H1 (cell line): ENCODE data around the gene CDCA5. TPM values are rescaled to one million over a fixed set of nuclear protein-coding genes. Genes with fewer than 3 reads are reported as not detected.

ENCODE experiments used
- CTCF ChIA-PET: fragments of 300-600 bp; sonication (Branson Sonifier 250); formaldehyde crosslinking; loops from one replicate; lab custom pipeline; 2021; ENCODE audit not compliant: partially characterized antibody; lab: Charles Lee
- POLR2A ChIA-PET: fragments of 300-600 bp; sonication (Branson Sonifier 250); formaldehyde crosslinking; loops from one replicate; lab custom pipeline; 2021; ENCODE audit warnings: inconsistent platforms; ENCODE audit not compliant: partially characterized antibody; lab: Charles Lee
- DNase-seq, 2 experiments: peaks; one replicate each; pipeline versions ENCODE4 v3.0.0 to v3.0.0-alpha.2; 2010 to 2022; ENCODE audit warnings: low spot score in 2 of 2, low read depth in 1 of 2, mixed read lengths in 1 of 2
- FAIRE-seq: peaks from 2 replicates; lab custom pipeline; 2011; peaks lifted over from hg19 to GRCh38; lab: Jason Lieb, UNC
- H2AFZ ChIP-seq: 2 replicates; pipeline ENCODE4 v1.8.1; 2012; ENCODE audit warnings: low read length, inconsistent platforms
- H2AK5ac ChIP-seq: 2 replicates; pipeline ENCODE4 v1.6.1; 2013; ENCODE audit warnings: low read depth, low read length
- H2BK120ac ChIP-seq: replicated peaks from 2 replicates; pipeline ENCODE3; 2013; ENCODE audit warnings: low read depth, low read length, inconsistent platforms
- H2BK12ac ChIP-seq: 2 replicates; pipeline ENCODE4 v1.6.1; 2013; ENCODE audit warnings: low read depth, low read length
- H2BK15ac ChIP-seq: 2 replicates; pipeline ENCODE4 v1.6.1; 2013; ENCODE audit warnings: low read length
- H2BK20ac ChIP-seq: 2 replicates; pipeline ENCODE4 v1.6.1; 2013; ENCODE audit warnings: low read length
- H2BK5ac ChIP-seq: 2 replicates; pipeline ENCODE4 v1.6.1; 2013; ENCODE audit warnings: low read depth, low read length
- H3K14ac ChIP-seq: 2 replicates; pipeline ENCODE4 v1.6.1; 2013; ENCODE audit warnings: inconsistent platforms; ENCODE audit not compliant: insufficient read length
- H3K18ac ChIP-seq: 2 replicates; pipeline ENCODE4 v1.6.1; 2013; ENCODE audit warnings: low read length; ENCODE audit errors: extremely low read depth
- H3K23ac ChIP-seq: 2 replicates; pipeline ENCODE4 v1.6.1; 2013; ENCODE audit warnings: inconsistent platforms; ENCODE audit not compliant: insufficient read length
- H3K23me2 ChIP-seq: 2 replicates; pipeline ENCODE4 v1.6.1; 2013; ENCODE audit warnings: low read depth, low read length
- H3K27ac ChIP-seq: 2 replicates; pipeline ENCODE4 v1.6.1; 2011; ENCODE audit warnings: low read depth, low read length, inconsistent platforms
- H3K27me3 ChIP-seq, 4 experiments: replicated peaks in 1 of 4; 1 replicate in 1 of 4; 2 replicates in 3 of 4; pipeline versions ENCODE4 v1.6.1 to v1.8.1; 2011 to 2013; ENCODE audit warnings: low read length in 3 of 4, mild to moderate bottlenecking in 3 of 4, inconsistent platforms in 2 of 4, mixed read lengths in 2 of 4, moderate library complexity in 1 of 4; ENCODE audit not compliant: control insufficient read depth in 3 of 4, insufficient read depth in 3 of 4; ENCODE audit errors: extremely low read depth in 1 of 4
- H3K36me3 ChIP-seq, 4 experiments: 2 replicates each; pipeline versions ENCODE4 v1.6.1 to v1.8.1; 2011 to 2013; ENCODE audit warnings: mild to moderate bottlenecking in 4 of 4, low read length in 3 of 4, moderate library complexity in 2 of 4, control low read depth in 1 of 4, inconsistent platforms in 1 of 4; ENCODE audit not compliant: insufficient read depth in 4 of 4, control insufficient read depth in 2 of 4
- H3K4ac ChIP-seq: replicated peaks from 2 replicates; pipeline ENCODE3; 2013; ENCODE audit warnings: low read length, low read depth, mixed read lengths, inconsistent platforms; ENCODE audit not compliant: insufficient read length
- H3K4me1 ChIP-seq, 4 experiments: replicated peaks in 1 of 4; 1 replicate in 1 of 4; 2 replicates in 3 of 4; pipeline versions ENCODE4 v1.6.1 to v1.8.1; 2011 to 2013; ENCODE audit warnings: low read length in 3 of 4, inconsistent platforms in 2 of 4, mixed read lengths in 1 of 4; ENCODE audit not compliant: insufficient read depth in 4 of 4, control insufficient read depth in 3 of 4
- H3K4me2 ChIP-seq, 2 experiments: 2 replicates each; pipeline versions ENCODE4 v1.6.1 to v1.8.1; 2011 to 2013; ENCODE audit warnings: low read depth in 2 of 2, low read length in 2 of 2, control low read depth in 1 of 2, inconsistent platforms in 1 of 2, mild to moderate bottlenecking in 1 of 2; ENCODE audit not compliant: insufficient read depth in 1 of 2
- H3K4me3 ChIP-seq, 4 experiments: fragments of 200-600, 300-600 bp in 1 of 4; sonication (generic), shearing (Covaris generic), sonication (Bioruptor Twin) in 1 of 4; 2 replicates each; pipeline versions ENCODE4 v1.5.1 to v1.8.1; 2011 to 2016; ENCODE audit warnings: low read length in 4 of 4, low read depth in 3 of 4, control low read depth in 2 of 4, inconsistent platforms in 2 of 4, mild to moderate bottlenecking in 2 of 4, mixed read lengths in 1 of 4, moderate library complexity in 1 of 4; ENCODE audit not compliant: insufficient read depth in 2 of 4; ENCODE audit errors: extremely low read depth in 1 of 4
- H3K56ac ChIP-seq: replicated peaks from 2 replicates; pipeline ENCODE3; 2013; ENCODE audit warnings: low read depth, mild to moderate bottlenecking, mixed read lengths, low read length, inconsistent platforms; ENCODE audit not compliant: insufficient read length
- H3K79me1 ChIP-seq: 2 replicates; pipeline ENCODE4 v1.6.1; 2013; ENCODE audit warnings: low read depth, low read length, control low read depth
- H3K79me2 ChIP-seq, 2 experiments: 2 replicates each; pipeline versions ENCODE4 v1.6.1 to v1.8.1; 2012 to 2013; ENCODE audit warnings: low read length in 2 of 2, mild to moderate bottlenecking in 2 of 2, inconsistent platforms in 1 of 2; ENCODE audit not compliant: insufficient read depth in 2 of 2, control insufficient read depth in 1 of 2
- H3K9ac ChIP-seq, 4 experiments: replicated peaks in 1 of 4; 1 replicate in 1 of 4; 2 replicates in 3 of 4; pipeline versions ENCODE4 v1.6.1 to v1.8.1; 2011 to 2013; ENCODE audit warnings: low read depth in 3 of 4, low read length in 3 of 4, control low read depth in 2 of 4, mild to moderate bottlenecking in 2 of 4, moderate library complexity in 2 of 4, inconsistent platforms in 1 of 4; ENCODE audit errors: extremely low read depth in 1 of 4
- H3K9me3 ChIP-seq, 2 experiments: 2 replicates each; pipeline versions ENCODE4 v1.6.1 to v1.8.1; 2012 to 2013; ENCODE audit warnings: mild to moderate bottlenecking in 2 of 2, moderate library complexity in 2 of 2, control low read depth in 1 of 2, inconsistent platforms in 1 of 2, low read depth in 1 of 2, low read length in 1 of 2, mixed read lengths in 1 of 2; ENCODE audit not compliant: insufficient read depth in 2 of 2
- H4K20me1 ChIP-seq, 2 experiments: replicated peaks in 1 of 2; 2 replicates each; pipeline versions ENCODE3 to v1.8.1; 2011 to 2013; ENCODE audit warnings: inconsistent platforms in 2 of 2, low read length in 2 of 2, mild to moderate bottlenecking in 1 of 2; ENCODE audit not compliant: insufficient read depth in 2 of 2, control insufficient read depth in 1 of 2
- H4K5ac ChIP-seq: 2 replicates; pipeline ENCODE4 v1.6.1; 2013; ENCODE audit warnings: low read length, low read depth, mixed read lengths, inconsistent platforms; ENCODE audit not compliant: insufficient read length
- H4K8ac ChIP-seq: 2 replicates; pipeline ENCODE4 v1.8.0; 2013; ENCODE audit warnings: mild to moderate bottlenecking, moderate library complexity, low read length, inconsistent platforms; ENCODE audit not compliant: insufficient read depth; ENCODE audit errors: extremely low read depth
- H4K91ac ChIP-seq: replicated peaks from 2 replicates; pipeline ENCODE3; 2013; ENCODE audit warnings: low read length, mixed read lengths, inconsistent platforms; ENCODE audit not compliant: insufficient read length
- EP300 ChIP-seq, 2 experiments: IDR thresholded peaks; 1 replicate in 1 of 2; 2 replicates in 1 of 2; pipeline ENCODE4 v1.6.1; 2011 to 2012; ENCODE audit warnings: low read depth in 2 of 2, low read length in 2 of 2, mild to moderate bottlenecking in 2 of 2, borderline replicate concordance in 1 of 2, inconsistent platforms in 1 of 2, moderate library complexity in 1 of 2
- EZH2 ChIP-seq: fragments of 200-600 bp; sonication (generic); IDR thresholded peaks from 2 replicates; pipeline ENCODE4 v1.7.1; 2012; ENCODE audit warnings: low read depth, mild to moderate bottlenecking, moderate library complexity, low read length, inconsistent platforms; ENCODE audit not compliant: severe bottlenecking
- KDM1A ChIP-seq: fragments of 200-600, 300-600 bp; sonication (generic); IDR thresholded peaks from 2 replicates; pipeline ENCODE4 v1.7.1; 2016; ENCODE audit warnings: mild to moderate bottlenecking, low read length, borderline replicate concordance
- KDM4A ChIP-seq: IDR thresholded peaks from one replicate; pipeline ENCODE4 v1.7.1; 2012; ENCODE audit warnings: low read depth, mild to moderate bottlenecking, moderate library complexity, low read length, inconsistent platforms; ENCODE audit not compliant: severe bottlenecking
- MAFK ChIP-seq: IDR thresholded peaks from 2 replicates; pipeline ENCODE4 v1.6.1; 2012; ENCODE audit warnings: low read depth, mild to moderate bottlenecking, improper control_type of control experiment, low read length
- PHF8 ChIP-seq: fragments of 200-600 bp; sonication (generic); conservative IDR thresholded peaks from 2 replicates; pipeline ENCODE4 v1.7.1; 2012; ENCODE audit warnings: low read depth, mild to moderate bottlenecking, inconsistent platforms, low read length, moderate library complexity
- RBBP5 ChIP-seq: IDR thresholded peaks from 2 replicates; pipeline ENCODE4 v1.7.1; 2012; ENCODE audit warnings: low read depth, mild to moderate bottlenecking, inconsistent platforms, low read length, moderate library complexity, borderline replicate concordance
- SIRT6 ChIP-seq: IDR thresholded peaks from one replicate; pipeline ENCODE4 v1.7.1; 2012; ENCODE audit warnings: low read length, inconsistent platforms
- SP2 ChIP-seq: IDR thresholded peaks from 2 replicates; pipeline ENCODE4 v1.6.1; 2012; ENCODE audit warnings: mild to moderate bottlenecking, low read length, inconsistent platforms
- TBP ChIP-seq: IDR thresholded peaks from 2 replicates; pipeline ENCODE4 v1.6.1; 2011; ENCODE audit warnings: low read depth, low read length, improper control_type of control experiment
- WGBS, 2 experiments: shearing (Covaris generic) in 1 of 2; methylation state at CpG; one replicate each; pipeline versions ENCODE4 v1.1.6 to v1.1.7; 2013 to 2015; ENCODE audit warnings: low lambda C conversion rate in 2 of 2, mixed read lengths in 2 of 2, inconsistent platforms in 1 of 2, low coverage in 1 of 2, missing lambda C conversion rate in 1 of 2; ENCODE audit not compliant: insufficient replicate concordance in 2 of 2, insufficient coverage in 1 of 2, insufficient read length in 1 of 2; ENCODE audit errors: extremely low coverage in 1 of 2, missing lambda C conversion rate in 1 of 2; 5-methylcytosine and 5-hydroxymethylcytosine counted together
- polyA plus RNA-seq, 7 experiments: library from polyadenylated mRNA; depleted of rRNA in 3 of 7; stranded (reverse) in 5 of 7; unstranded in 2 of 7; fragments of >200 nt in 5 of 7; fragments of 200-250 nt in 2 of 7; gene quantifications; 1 replicate in 5 of 7; 2 replicates in 1 of 7; 4 replicates in 1 of 7; pipeline versions ENCODE4 v1.2.1 to v1.2.3, GENCODE V29; 2011 to 2013; ENCODE audit warnings: missing spikeins in 2 of 7, mixed read lengths in 2 of 7
- total RNA-seq: library from RNA; stranded (reverse); fragmentation: NEBNext Ultra II Directional; extraction: Animal tissue kit (Norgen Biotek cat#: 25700); gene quantifications from 2 replicates; pipeline ENCODE4 v1.2.1, GENCODE V29; 2021
- TF ChIP-seq, protein P1 (sequence below): IDR thresholded peaks from 2 replicates; pipeline ENCODE4 v1.6.1; 2011; ENCODE audit warnings: low read depth, mild to moderate bottlenecking, low read length; ENCODE audit not compliant: insufficient read depth

CDCA5 gene
- total and polyA plus RNA-seq, 2 of the 8 experiments (the other 6 are each of a cell fraction or from before 2014, with no cell fraction given): 39.2 to 87.0 TPM

GRCh38 chr11:65125197-65126056 is 41.6 kb upstream of the CDCA5 start:
- Histone ChIP-seq H3K23me2 (peaks cover 3% of the 10 kb centered on the region; the same call in 1 of the 2 replicates), H4K20me1 (peaks cover 0 to 9% of the 10 kb centered on the region in 2 experiments), H2AK5ac (no peak overlapping the region), H3K9me3 (no peaks in the 10 kb centered on the region), H3K27ac (no peak overlapping the region), H3K4me2 (no peak overlapping the region), H3K9ac (no peak overlapping the region), H3K27me3 (no peaks in the 10 kb centered on the region), H4K8ac (no peak overlapping the region), H4K91ac (no peak overlapping the region), H3K23ac (no peak overlapping the region), H3K36me3 (peaks cover 18 to 58% (median 49%) of the 10 kb centered on the region in 4 experiments), H2BK20ac (no peak overlapping the region), H3K18ac (no peak overlapping the region), H2AFZ (no peak overlapping the region), H2BK5ac (no peak overlapping the region), H4K5ac (no peak overlapping the region), H3K79me1 (peaks cover 9% of the 10 kb centered on the region), H3K4ac (no peak overlapping the region), H3K4me1 (peaks cover 0 to 6% (median 1%) of the 10 kb centered on the region in 4 experiments; a peak in 4 of 7 replicates), H3K4me3 (no peak overlapping the region), H2BK120ac (no peak overlapping the region), H2BK12ac (no peak overlapping the region), H2BK15ac (no peak overlapping the region), H3K79me2 (peaks cover 6 to 32% of the 10 kb centered on the region in 2 experiments), H3K56ac (no peak overlapping the region), H3K14ac (no peak overlapping the region)
- 92% methylated on average over 12 of the region's 12 CpGs; no CpG with 5 or more reads in 1 of the 2 experiments for WGBS, 2 experiments
- POLR2A ChIA-PET: interaction anchor here (1.3 to 15.8 kb wide), 4 partner anchors 10 to 61 kb away, joined by 3 to 305 read pairs (median 20); partner anchors contain the start of genes FAU, MRPL49, SYVN1 and TM7SF2
- DNase-seq (no peak), FAIRE-seq (no peak)
- CTCF ChIA-PET: interaction anchor here (1.1 to 9.5 kb wide), 2 partner anchors 14 to 50 kb away, joined by 4 to 71 read pairs; partner anchors contain the start of gene TM7SF2
- TF ChIP-seq PHF8: no peak
- TF ChIP-seq EZH2: no peak
- TF ChIP-seq MAFK: no peak
- no peak for TF ChIP-seq KDM1A
- no peak for TF ChIP-seq SP2
- no peak for TF ChIP-seq SIRT6
- no peak for TF ChIP-seq TBP
- no peak for TF ChIP-seq EP300 (IDR thresholded peaks at IDR 0.05; ENCODE audit: borderline replicate concordance in 1 of 2, low read depth in 2 of 2, low read length in 2 of 2)
- no peak for TF ChIP-seq RBBP5
- TF ChIP-seq, protein P1, sequence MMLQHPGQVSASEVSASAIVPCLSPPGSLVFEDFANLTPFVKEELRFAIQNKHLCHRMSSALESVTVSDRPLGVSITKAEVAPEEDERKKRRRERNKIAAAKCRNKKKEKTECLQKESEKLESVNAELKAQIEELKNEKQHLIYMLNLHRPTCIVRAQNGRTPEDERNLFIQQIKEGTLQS: no peak
- no peak for TF ChIP-seq KDM4A
